ENCODE measurements around the gene RPA3. TPM values are rescaled to one million over a fixed set of nuclear protein-coding genes. Genes with fewer than 3 reads are reported as not detected.
A peak's percentile ranks its signal among the peaks of the same experiment; 100 is the strongest.

The RPA3 gene
- total RNA-seq, 1 experiment from 2014 or later = 38.9 TPM

- Histone ChIP-seq H3K4me1 (ENCODE audit: insufficient read depth, low read length) (peaks cover 20% of the 10 kb centered on the region; the same call in 1 of the 2 replicates), H3K36me3 (ENCODE audit: low read depth, low read length) (no peaks in the 10 kb centered on the region), H3K79me2 (ENCODE audit: low read length) (peaks cover 49% of the 10 kb centered on the region), H3K9me3 (ENCODE audit: low read length) (no peaks in the 10 kb centered on the region), H3K4me3 (ENCODE audit: low read length) (peak within 1 kb of the TSS; percentile 83), H2AFZ (ENCODE audit: low read length) (peak within 1 kb of the TSS; percentile 86), H3K27ac (ENCODE audit: low read length) (peak within 1 kb of the TSS; percentile 50), H3K9ac (ENCODE audit: low read length) (peak within 1 kb of the TSS; percentile 83), H3K27me3 (ENCODE audit: low read length) (no peaks in the 10 kb centered on the region), H3K4me2 (ENCODE audit: low read length) (peak within 1 kb of the TSS; percentile 92), H3F3A (ENCODE audit: low read length, unreplicated experiment) (no peaks in the 10 kb centered on the region), H3K9me2 (replicated peaks; ENCODE audit: low read length) (no peaks in the 10 kb centered on the region), H4K20me1 (ENCODE audit: low read length) (no peaks in the 10 kb centered on the region)
- ATAC-seq = peak; percentile 96
- BruUV-seq (replicated peaks) = no TSS peak
- no peak for TF ChIP-seq EZH2 (IDR thresholded peaks at IDR 0.05; ENCODE audit: low read length, unreplicated experiment)
- TF ChIP-seq CTCF (conservative IDR thresholded peaks at IDR 0.05; ENCODE audit: low read depth, low read length) = no peak
- TF ChIP-seq EZH2phosphoT487 (IDR thresholded peaks at IDR 0.05; ENCODE audit: borderline replicate concordance, low read length) = no peak
- CTCF ChIA-PET = interaction anchor here (0.6 kb wide), 1 partner anchor 550 kb away, joined by 3 read pairs; no protein-coding TSS in a partner anchor
- intact Hi-C loops (cut with micrococcal nuclease) = loop anchor here (1.0 to 5.0 kb wide), 7 partner anchors 40 to 357 kb away; partner anchors contain the start of genes GLCCI1 and MIOS
- POLR2A ChIA-PET (ENCODE audit: unreplicated experiment) = interaction anchor here (0.6 to 1.0 kb wide), 5 partner anchors 56 to 544 kb away, joined by 3 to 6 read pairs (median 4); no protein-coding TSS in a partner anchor
- DNase-seq = peak; percentile 99
These were observed 77.9 kb downstream of the RPA3 start, which contains the start of gene UMAD1 for GRCh38 chr7:7640221-7641128. Gene UMAD1, plus strand, starts transcription at chr7:7640752. Its CDS starts 32,620 bp downstream, at chr7:7673372.

GRCh38 chr7:7639847-7640220 lies 78.6 kb downstream of the RPA3 start:
- H3K9ac ChIP-seq (ENCODE audit: low read length) = peak overlapping the region; percentile 83
- peak overlapping the region; percentile 82 for H2AFZ ChIP-seq (ENCODE audit: low read length)
- peaks cover 20% of the 10 kb centered on the region; the same call in 1 of the 2 replicates for H3K4me1 ChIP-seq (ENCODE audit: insufficient read depth, low read length)
- no peaks in the 10 kb centered on the region for H3K9me2 ChIP-seq (replicated peaks; ENCODE audit: low read length)
- ChIA-PET POLR2A (ENCODE audit: unreplicated experiment) (interaction anchor here (0.6 kb wide), 1 partner anchor 544 kb away, joined by 4 read pairs; no protein-coding TSS in a partner anchor), CTCF (interaction anchor here (0.6 kb wide), 1 partner anchor 550 kb away, joined by 3 read pairs; no protein-coding TSS in a partner anchor)
- no peaks in the 10 kb centered on the region for H3F3A ChIP-seq (ENCODE audit: low read length, unreplicated experiment)
- H3K79me2 ChIP-seq (ENCODE audit: low read length) = peaks cover 45% of the 10 kb centered on the region
- no peaks in the 10 kb centered on the region for H4K20me1 ChIP-seq (ENCODE audit: low read length)
- peak overlapping the region; percentile 22 for H3K27ac ChIP-seq (ENCODE audit: low read length)
- no peak for TF ChIP-seq EZH2phosphoT487 (IDR thresholded peaks at IDR 0.05; ENCODE audit: borderline replicate concordance, low read length)
- no peak for TF ChIP-seq EZH2 (IDR thresholded peaks at IDR 0.05; ENCODE audit: low read length, unreplicated experiment)
- no peak for TF ChIP-seq CTCF (conservative IDR thresholded peaks at IDR 0.05; ENCODE audit: low read depth, low read length)
- DNase-seq (peak; percentile 22), ATAC-seq (no peak)
- peak overlapping the region; percentile 88 for H3K4me2 ChIP-seq (ENCODE audit: low read length)
- BruUV-seq (replicated peaks) = TSS peak; percentile 71
- intact Hi-C loops (cut with micrococcal nuclease) = loop anchor here (2.0 to 5.0 kb wide), 6 partner anchors 41 to 357 kb away; partner anchors contain the start of genes GLCCI1 and MIOS
- H3K27me3 ChIP-seq (ENCODE audit: low read length) = no peaks in the 10 kb centered on the region
- peak overlapping the region; percentile 83 for H3K4me3 ChIP-seq (ENCODE audit: low read length)
- H3K9me3 ChIP-seq (ENCODE audit: low read length) = no peaks in the 10 kb centered on the region
- H3K36me3 ChIP-seq (ENCODE audit: low read depth, low read length) = no peaks in the 10 kb centered on the region
